ENCODE results near the gene PLD6.
A peak's percentile ranks its signal among the peaks of the same experiment; 100 is the strongest.
"Not testable (repeated sequence)": the region's sequence is repeated elsewhere in the genome, so short reads cannot be mapped to it uniquely, and the experiment has no call there.

The PLD6 gene

GRCh38 chr17:17201907-17202306 lies 4.2 kb downstream of the PLD6 start:
- H3K27ac ChIP-seq (ENCODE audit: low read depth, low read length) = peak overlapping the region; percentile 82
- H3K4me3 ChIP-seq (ENCODE audit: low read depth in 1 of 5, low read length in 5 of 5) = no peak overlapping the region
- H3K9me3 ChIP-seq (ENCODE audit: control insufficient read depth in 5 of 5, low read length in 5 of 5) = no peaks in the 10 kb centered on the region
- H3K9ac ChIP-seq (ENCODE audit: low read length in 5 of 5) = no peak overlapping the region
- H3K36me3 ChIP-seq (ENCODE audit: control insufficient read depth in 5 of 5, insufficient read depth in 5 of 5, low read length in 5 of 5) = peaks cover 0 to 12% (median 0%) of the 10 kb centered on the region in 5 donors
- H3K27me3 ChIP-seq (ENCODE audit: control insufficient read depth in 5 of 5, insufficient read depth in 4 of 5, low read length in 5 of 5) = no peaks in the 10 kb centered on the region
- peaks cover 6 to 72% (median 69%) of the 10 kb centered on the region in 5 donors for H3K4me1 ChIP-seq (ENCODE audit: control insufficient read depth in 5 of 5, insufficient read depth in 5 of 5, low read length in 5 of 5)

GRCh38 chr17:17201271-17201670 lies 4.9 kb downstream of the PLD6 start:
- Histone ChIP-seq H3K9ac (ENCODE audit: low read length in 5 of 5) (peak overlapping the region in 1 of 5 donors; percentile 44), H3K4me1 (ENCODE audit: control insufficient read depth in 5 of 5, insufficient read depth in 5 of 5, low read length in 5 of 5) (peaks cover 6 to 72% (median 64%) of the 10 kb centered on the region in 5 donors), H3K36me3 (ENCODE audit: control insufficient read depth in 5 of 5, insufficient read depth in 5 of 5, low read length in 5 of 5) (peaks cover 0 to 12% (median 0%) of the 10 kb centered on the region in 5 donors), H3K27me3 (ENCODE audit: control insufficient read depth in 5 of 5, insufficient read depth in 4 of 5, low read length in 5 of 5) (no peaks in the 10 kb centered on the region), H3K27ac (ENCODE audit: low read depth, low read length) (peak overlapping the region; percentile 69), H3K9me3 (ENCODE audit: control insufficient read depth in 5 of 5, low read length in 5 of 5) (no peaks in the 10 kb centered on the region), H3K4me3 (ENCODE audit: low read depth in 1 of 5, low read length in 5 of 5) (no peak overlapping the region)

- no peaks in the 10 kb centered on the region for H3K9me3 ChIP-seq (ENCODE audit: control insufficient read depth in 5 of 5, low read length in 5 of 5)
- H3K4me1 ChIP-seq (ENCODE audit: control insufficient read depth in 5 of 5, insufficient read depth in 5 of 5, low read length in 5 of 5) = peaks cover 6 to 68% (median 59%) of the 10 kb centered on the region in 5 donors
- H3K9ac ChIP-seq (ENCODE audit: low read length in 5 of 5) = peak overlapping the region in 2 of 5 donors; percentile 32 to 44
- peaks cover 0 to 12% (median 0%) of the 10 kb centered on the region in 5 donors for H3K36me3 ChIP-seq (ENCODE audit: control insufficient read depth in 5 of 5, insufficient read depth in 5 of 5, low read length in 5 of 5)
- no peak overlapping the region for H3K4me3 ChIP-seq (ENCODE audit: low read depth in 1 of 5, low read length in 5 of 5)
- peak overlapping the region; percentile 69 for H3K27ac ChIP-seq (ENCODE audit: low read depth, low read length)
- no peaks in the 10 kb centered on the region for H3K27me3 ChIP-seq (ENCODE audit: control insufficient read depth in 5 of 5, insufficient read depth in 4 of 5, low read length in 5 of 5)
These were observed 5.3 kb downstream of the PLD6 start for GRCh38 chr17:17200831-17201230.

GRCh38 chr17:17200311-17200710 lies 5.8 kb downstream of the PLD6 start:
- Histone ChIP-seq H3K9me3 (ENCODE audit: control insufficient read depth in 5 of 5, low read length in 5 of 5) (no peaks in the 10 kb centered on the region), H3K4me1 (ENCODE audit: control insufficient read depth in 5 of 5, insufficient read depth in 5 of 5, low read length in 5 of 5) (peaks cover 6 to 63% (median 54%) of the 10 kb centered on the region in 5 donors), H3K4me3 (ENCODE audit: low read depth in 1 of 5, low read length in 5 of 5) (no peak overlapping the region), H3K9ac (ENCODE audit: low read length in 5 of 5) (peak overlapping the region in 1 of 5 donors; percentile 32), H3K36me3 (ENCODE audit: control insufficient read depth in 5 of 5, insufficient read depth in 5 of 5, low read length in 5 of 5) (peaks cover 0 to 12% (median 0%) of the 10 kb centered on the region in 5 donors), H3K27me3 (ENCODE audit: control insufficient read depth in 5 of 5, insufficient read depth in 4 of 5, low read length in 5 of 5) (no peaks in the 10 kb centered on the region), H3K27ac (ENCODE audit: low read depth, low read length) (peak overlapping the region; percentile 69)

GRCh38 chr17:17198281-17198680 lies 7.9 kb downstream of the PLD6 start:
- Histone ChIP-seq H3K27ac (ENCODE audit: low read depth, low read length) (no peak overlapping the region), H3K36me3 (ENCODE audit: control insufficient read depth in 5 of 5, insufficient read depth in 5 of 5, low read length in 5 of 5) (peaks cover 0 to 12% (median 0%) of the 10 kb centered on the region in 5 donors), H3K4me1 (ENCODE audit: control insufficient read depth in 5 of 5, insufficient read depth in 5 of 5, low read length in 5 of 5) (peaks cover 6 to 42% (median 34%) of the 10 kb centered on the region in 5 donors), H3K27me3 (ENCODE audit: control insufficient read depth in 5 of 5, insufficient read depth in 4 of 5, low read length in 5 of 5) (no peaks in the 10 kb centered on the region), H3K9me3 (ENCODE audit: control insufficient read depth in 5 of 5, low read length in 5 of 5) (no peaks in the 10 kb centered on the region), H3K9ac (ENCODE audit: low read length in 5 of 5) (no peak overlapping the region), H3K4me3 (ENCODE audit: low read depth in 1 of 5, low read length in 5 of 5) (no peak overlapping the region)

- no peaks in the 10 kb centered on the region for H3K27me3 ChIP-seq (ENCODE audit: control insufficient read depth in 5 of 5, insufficient read depth in 4 of 5, low read length in 5 of 5)
- no peak overlapping the region for H3K9ac ChIP-seq (ENCODE audit: low read length in 5 of 5)
- H3K9me3 ChIP-seq (ENCODE audit: control insufficient read depth in 5 of 5, low read length in 5 of 5) = no peaks in the 10 kb centered on the region
- H3K36me3 ChIP-seq (ENCODE audit: control insufficient read depth in 5 of 5, insufficient read depth in 5 of 5, low read length in 5 of 5) = peaks cover 0 to 5% (median 0%) of the 10 kb centered on the region in 5 donors
- peaks cover 3 to 27% (median 23%) of the 10 kb centered on the region in 5 donors for H3K4me1 ChIP-seq (ENCODE audit: control insufficient read depth in 5 of 5, insufficient read depth in 5 of 5, low read length in 5 of 5)
- no peak overlapping the region for H3K27ac ChIP-seq (ENCODE audit: low read depth, low read length)
- no peak overlapping the region for H3K4me3 ChIP-seq (ENCODE audit: low read depth in 1 of 5, low read length in 5 of 5)
These were observed 9.4 kb downstream of the PLD6 start for GRCh38 chr17:17196776-17197175.

GRCh38 chr17:17195466-17195865 lies 10.7 kb downstream of the PLD6 start:
- not testable (repeated sequence) for H3K9ac ChIP-seq (ENCODE audit: low read length in 5 of 5); H3K36me3 ChIP-seq (ENCODE audit: control insufficient read depth in 5 of 5, insufficient read depth in 5 of 5, low read length in 5 of 5); H3K27ac ChIP-seq (ENCODE audit: low read depth, low read length); H3K9me3 ChIP-seq (ENCODE audit: control insufficient read depth in 5 of 5, low read length in 5 of 5); H3K27me3 ChIP-seq (ENCODE audit: control insufficient read depth in 5 of 5, insufficient read depth in 4 of 5, low read length in 5 of 5); H3K4me3 ChIP-seq (ENCODE audit: low read depth in 1 of 5, low read length in 5 of 5)
- peaks cover 0 to 20% (median 14%) of the 10 kb centered on the region in 5 donors for H3K4me1 ChIP-seq (ENCODE audit: control insufficient read depth in 5 of 5, insufficient read depth in 5 of 5, low read length in 5 of 5)

- H3K9me3 ChIP-seq (ENCODE audit: control insufficient read depth in 5 of 5, low read length in 5 of 5) = no peaks in the 10 kb centered on the region
- H3K27ac ChIP-seq (ENCODE audit: low read depth, low read length) = peak overlapping the region; percentile 41
- H3K27me3 ChIP-seq (ENCODE audit: control insufficient read depth in 5 of 5, insufficient read depth in 4 of 5, low read length in 5 of 5) = no peaks in the 10 kb centered on the region
- peaks cover 0 to 27% (median 20%) of the 10 kb centered on the region in 5 donors for H3K36me3 ChIP-seq (ENCODE audit: control insufficient read depth in 5 of 5, insufficient read depth in 5 of 5, low read length in 5 of 5)
- peaks cover 0 to 24% (median 6%) of the 10 kb centered on the region in 5 donors for H3K4me1 ChIP-seq (ENCODE audit: control insufficient read depth in 5 of 5, insufficient read depth in 5 of 5, low read length in 5 of 5)
- H3K4me3 ChIP-seq (ENCODE audit: low read depth in 1 of 5, low read length in 5 of 5) = no peak overlapping the region
- H3K9ac ChIP-seq (ENCODE audit: low read length in 5 of 5) = no peak overlapping the region
These were observed 14.2 kb downstream of the PLD6 start for GRCh38 chr17:17191961-17192381.

- H3K36me3 ChIP-seq (ENCODE audit: control insufficient read depth in 5 of 5, insufficient read depth in 5 of 5, low read length in 5 of 5) = peaks cover 0 to 33% (median 23%) of the 10 kb centered on the region in 5 donors
- H3K4me3 ChIP-seq (ENCODE audit: low read depth in 1 of 5, low read length in 5 of 5) = no peak overlapping the region
- H3K4me1 ChIP-seq (ENCODE audit: control insufficient read depth in 5 of 5, insufficient read depth in 5 of 5, low read length in 5 of 5) = peaks cover 0 to 30% (median 11%) of the 10 kb centered on the region in 5 donors
- H3K27me3 ChIP-seq (ENCODE audit: control insufficient read depth in 5 of 5, insufficient read depth in 4 of 5, low read length in 5 of 5) = no peaks in the 10 kb centered on the region
- H3K27ac ChIP-seq (ENCODE audit: low read depth, low read length) = peak overlapping the region; percentile 41
- no peaks in the 10 kb centered on the region for H3K9me3 ChIP-seq (ENCODE audit: control insufficient read depth in 5 of 5, low read length in 5 of 5)
- H3K9ac ChIP-seq (ENCODE audit: low read length in 5 of 5) = no peak overlapping the region
These were observed 14.8 kb downstream of the PLD6 start for GRCh38 chr17:17191346-17191792.

GRCh38 chr17:17190188-17190587 lies 15.9 kb downstream of the PLD6 start:
- no peak overlapping the region for H3K4me3 ChIP-seq (ENCODE audit: low read depth in 1 of 5, low read length in 5 of 5)
- no peak overlapping the region for H3K9ac ChIP-seq (ENCODE audit: low read length in 5 of 5)
- peaks cover 0 to 33% (median 23%) of the 10 kb centered on the region in 5 donors for H3K36me3 ChIP-seq (ENCODE audit: control insufficient read depth in 5 of 5, insufficient read depth in 5 of 5, low read length in 5 of 5)
- H3K4me1 ChIP-seq (ENCODE audit: control insufficient read depth in 5 of 5, insufficient read depth in 5 of 5, low read length in 5 of 5) = peaks cover 0 to 33% (median 19%) of the 10 kb centered on the region in 5 donors
- no peaks in the 10 kb centered on the region for H3K9me3 ChIP-seq (ENCODE audit: control insufficient read depth in 5 of 5, low read length in 5 of 5)
- H3K27me3 ChIP-seq (ENCODE audit: control insufficient read depth in 5 of 5, insufficient read depth in 4 of 5, low read length in 5 of 5) = no peaks in the 10 kb centered on the region
- no peak overlapping the region for H3K27ac ChIP-seq (ENCODE audit: low read depth, low read length)
